Transverse colon (tissue), 3 donors: Measurements from ENCODE around the gene DAPP1.

Experiments
- CTCF ChIP-seq, 5 experiments: fragments of 200-600 bp in 3 of 5; fragments of 450-650 bp in 2 of 5; sonication (generic) in 3 of 5; IDR thresholded peaks; 1 replicate in 2 of 5; 2 replicates in 3 of 5; pipeline ENCODE4 v1.5.1; 2016 to 2017; ENCODE audit warnings: antibody characterized with exemption in 5 of 5, inconsistent platforms in 3 of 5, mild to moderate bottlenecking in 2 of 5, moderate library complexity in 1 of 5
- EP300 ChIP-seq: sonication (generic); formaldehyde crosslinking; IDR thresholded peaks from one replicate; pipeline ENCODE4 v1.6.1; 2017; ENCODE audit warnings: antibody characterized with exemption, low read depth
- POLR2A ChIP-seq: fragments of 450-650 bp; IDR thresholded peaks from one replicate; pipeline ENCODE4 v1.6.1; 2016; ENCODE audit warnings: antibody characterized with exemption, mild to moderate bottlenecking, moderate library complexity

DNA sequence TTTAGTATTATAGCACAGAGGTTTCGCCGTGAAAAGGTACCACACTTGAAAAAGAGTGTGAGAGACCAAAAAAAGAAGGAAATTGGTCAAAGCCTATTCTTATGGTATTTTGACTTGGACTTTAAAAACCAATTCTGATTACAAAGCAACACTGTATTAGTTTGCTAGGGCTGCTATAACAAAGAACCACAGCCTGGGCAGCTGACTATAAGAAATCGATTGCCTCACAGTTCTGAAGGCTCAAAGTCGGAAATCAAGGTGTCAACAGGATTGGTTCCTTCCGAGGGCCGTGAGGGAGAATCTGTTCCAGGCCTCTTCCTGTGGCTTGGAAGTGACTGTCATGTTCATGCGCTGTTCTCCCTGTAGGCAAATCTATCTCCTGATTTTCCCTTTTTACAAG, 17.9 kb downstream of the DAPP1 start:
- no peak for TF ChIP-seq CTCF (IDR thresholded peaks at IDR 0.05)
- TF ChIP-seq POLR2A, result no peak
- no peak for TF ChIP-seq EP300
